GM19463 (cell line): ENCODE results near the gene BAZ1B.
"Not testable (repeated sequence)": the region's sequence is repeated elsewhere in the genome, so short reads cannot be mapped to it uniquely, and the experiment has no call there.

Experiments used
- ATAC-seq: cut with Tn5 transposase; IDR thresholded peaks from one replicate; pipeline ENCODE4 v1.9.1; 2021; ENCODE audit warnings: mild to moderate bottlenecking, moderate library complexity; ENCODE audit not compliant: unreplicated experiment

The BAZ1B gene

DNA sequence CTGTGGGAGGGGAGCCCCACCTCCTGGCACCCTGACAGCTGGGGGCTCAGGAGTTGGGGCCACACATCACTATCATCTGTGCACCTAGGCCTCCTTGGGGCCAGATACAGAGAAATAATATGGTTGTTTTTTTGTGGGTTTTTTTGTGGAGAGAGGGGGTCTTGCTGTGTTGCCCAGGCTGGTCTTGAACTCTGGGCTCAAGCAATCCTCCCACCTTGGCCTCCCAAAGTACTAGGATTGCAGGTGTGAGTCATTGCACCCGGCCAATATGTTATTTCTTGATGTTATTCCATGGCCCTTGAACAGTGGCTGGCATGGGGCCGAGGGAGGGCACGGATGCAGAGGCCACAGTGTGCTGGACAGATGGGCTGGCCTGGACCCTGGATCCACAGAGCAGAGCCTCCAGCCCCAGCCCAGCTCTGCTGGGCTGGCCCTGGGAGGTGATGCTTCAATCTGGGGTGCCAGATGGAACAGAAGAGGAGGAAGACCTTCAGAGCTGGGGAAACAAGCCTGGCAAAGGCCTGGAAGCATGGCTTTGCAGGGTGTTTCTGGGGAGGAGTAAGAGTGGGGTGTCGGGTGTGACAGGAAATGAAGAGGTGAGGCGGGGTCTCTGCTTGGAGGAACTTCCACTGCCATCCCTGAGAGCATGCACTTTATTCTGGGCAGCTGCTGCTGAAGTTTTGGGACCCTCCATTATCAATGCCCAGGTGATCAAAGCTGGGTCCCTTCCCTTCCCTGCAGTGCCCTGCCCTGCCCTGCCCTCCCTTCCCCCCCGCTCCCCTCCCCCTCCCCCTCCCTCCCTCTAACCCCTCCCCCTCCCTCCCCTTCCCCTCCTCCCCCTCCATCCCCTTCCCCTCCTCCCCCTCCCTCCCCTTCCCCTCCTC, 92.2 kb downstream of the BAZ1B start:
- ATAC-seq = no peak

DNA sequence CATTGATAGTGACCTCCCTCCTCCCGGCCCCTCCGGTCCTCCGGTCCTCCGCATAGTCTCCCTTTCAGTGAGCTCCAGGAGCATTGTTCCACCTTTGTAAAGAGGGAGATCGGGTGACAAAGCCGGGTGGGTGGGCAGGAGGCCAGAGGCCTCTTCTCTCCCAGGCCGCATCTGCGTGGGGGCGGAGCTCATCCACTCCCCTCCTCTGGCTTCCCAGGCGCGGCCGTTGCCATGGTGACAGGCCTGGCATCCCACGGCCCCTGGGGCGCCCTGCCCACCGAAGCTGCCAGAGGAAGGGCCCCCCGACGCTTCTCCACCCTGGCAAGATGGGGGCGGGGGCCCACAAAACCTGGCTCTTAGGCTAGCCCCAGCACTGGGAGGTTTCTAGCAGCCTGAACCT, 92.9 kb downstream of the BAZ1B start:
- no peak for ATAC-seq

DNA sequence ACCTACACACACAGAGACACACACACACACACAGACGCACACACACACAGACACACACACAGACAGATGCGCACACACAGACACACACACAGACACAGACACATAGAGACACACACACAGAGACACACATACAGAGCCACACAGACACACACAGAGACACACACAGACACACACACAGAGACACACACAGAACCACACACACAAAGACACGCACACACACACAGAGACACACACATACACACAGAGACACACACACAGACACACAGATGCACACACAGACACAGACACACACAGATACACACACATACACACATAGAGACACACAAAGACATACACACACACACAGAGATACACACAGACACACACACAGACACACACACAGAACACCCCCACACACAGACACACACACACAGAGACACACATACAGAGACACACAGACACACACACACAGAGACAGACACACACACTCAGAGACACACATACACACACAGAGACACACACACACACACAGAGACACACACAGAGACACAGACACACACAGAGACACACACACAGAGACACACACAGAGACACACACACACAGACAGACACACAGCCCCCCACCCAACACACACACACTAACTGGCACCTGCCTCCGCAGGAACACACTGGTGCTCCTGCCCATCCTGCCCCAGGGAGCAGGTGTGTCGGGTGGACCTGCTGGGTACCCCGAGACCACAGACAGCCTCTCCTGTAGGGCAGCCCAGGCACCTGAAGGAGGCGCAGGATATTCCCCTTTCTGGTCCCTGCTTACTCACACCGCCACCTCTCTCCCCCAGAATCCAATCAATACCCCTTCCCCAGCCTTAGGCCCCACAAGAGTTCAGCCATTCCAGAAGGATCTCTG, 93.9 kb downstream of the BAZ1B start:
- no peak for ATAC-seq

DNA sequence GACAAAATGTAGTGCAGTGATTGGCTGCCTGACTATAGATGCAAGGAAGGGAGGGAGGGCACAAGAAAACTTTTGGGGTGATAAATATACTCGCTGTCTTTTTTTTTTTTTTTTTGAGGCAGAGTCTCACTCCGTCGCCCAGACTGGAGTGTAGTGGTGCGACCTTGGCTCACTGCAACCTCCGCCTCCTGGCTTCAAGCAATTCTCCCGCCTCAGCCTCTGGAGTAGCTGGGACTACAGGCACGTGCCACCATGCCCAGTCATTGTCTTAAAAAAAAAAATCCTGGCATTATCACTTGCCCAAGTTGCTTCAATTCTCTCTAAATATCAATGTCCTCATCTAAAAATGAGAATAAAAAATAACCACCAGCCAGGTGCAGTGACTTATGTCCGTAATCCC, 96.1 kb downstream of the BAZ1B start:
- no peak for ATAC-seq

DNA sequence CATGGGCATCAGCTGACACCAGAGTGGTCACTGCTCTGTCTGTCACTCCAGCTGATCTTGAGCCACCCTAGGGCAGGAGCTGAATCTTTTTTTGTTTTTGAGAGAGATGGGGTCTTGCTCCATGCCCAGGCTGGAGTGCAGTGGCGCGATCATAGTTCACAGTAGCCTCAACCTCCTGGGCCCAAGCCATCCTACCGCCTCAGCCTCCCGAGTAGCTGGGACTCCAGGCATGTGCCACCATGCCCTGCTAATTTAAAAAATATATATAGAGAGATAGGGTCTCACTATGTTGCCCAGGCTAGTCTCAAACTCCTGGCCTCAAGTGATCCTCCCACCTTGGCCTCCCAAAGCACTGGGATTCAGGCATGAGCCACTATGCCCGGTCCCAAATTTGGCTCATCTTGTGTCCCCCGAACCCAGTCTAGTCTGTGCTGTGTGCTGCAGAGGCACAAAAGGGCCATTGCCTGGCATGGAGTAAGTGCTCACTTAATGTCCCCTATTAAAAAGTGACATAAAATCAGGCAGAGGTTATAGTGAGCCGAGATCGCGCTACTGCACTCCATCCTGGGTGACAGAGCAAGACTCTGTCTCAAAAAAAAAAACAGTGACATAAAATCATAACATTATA, 96.6 kb downstream of the BAZ1B start:
- no peak for ATAC-seq

DNA sequence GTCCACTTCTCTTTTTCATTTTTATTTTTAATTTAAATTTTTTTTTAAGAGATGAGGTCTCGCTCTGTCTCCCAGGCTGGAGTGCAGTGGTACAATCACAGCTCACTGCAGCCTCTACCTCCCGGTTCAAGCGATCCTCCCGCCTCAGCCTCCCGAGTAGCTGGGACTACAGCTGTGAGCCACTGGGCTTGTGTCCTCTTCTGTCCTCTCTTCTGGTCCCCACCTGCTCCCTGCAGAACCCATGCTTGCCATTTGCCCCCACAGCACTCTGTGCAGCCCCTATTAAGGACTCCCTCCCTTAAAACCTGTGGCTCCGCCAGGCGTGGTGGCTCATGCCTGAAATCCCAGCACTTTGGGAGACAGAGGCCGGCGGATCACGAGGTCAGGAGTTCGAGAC, 97.6 kb downstream of the BAZ1B start:
- ATAC-seq = no peak

DNA sequence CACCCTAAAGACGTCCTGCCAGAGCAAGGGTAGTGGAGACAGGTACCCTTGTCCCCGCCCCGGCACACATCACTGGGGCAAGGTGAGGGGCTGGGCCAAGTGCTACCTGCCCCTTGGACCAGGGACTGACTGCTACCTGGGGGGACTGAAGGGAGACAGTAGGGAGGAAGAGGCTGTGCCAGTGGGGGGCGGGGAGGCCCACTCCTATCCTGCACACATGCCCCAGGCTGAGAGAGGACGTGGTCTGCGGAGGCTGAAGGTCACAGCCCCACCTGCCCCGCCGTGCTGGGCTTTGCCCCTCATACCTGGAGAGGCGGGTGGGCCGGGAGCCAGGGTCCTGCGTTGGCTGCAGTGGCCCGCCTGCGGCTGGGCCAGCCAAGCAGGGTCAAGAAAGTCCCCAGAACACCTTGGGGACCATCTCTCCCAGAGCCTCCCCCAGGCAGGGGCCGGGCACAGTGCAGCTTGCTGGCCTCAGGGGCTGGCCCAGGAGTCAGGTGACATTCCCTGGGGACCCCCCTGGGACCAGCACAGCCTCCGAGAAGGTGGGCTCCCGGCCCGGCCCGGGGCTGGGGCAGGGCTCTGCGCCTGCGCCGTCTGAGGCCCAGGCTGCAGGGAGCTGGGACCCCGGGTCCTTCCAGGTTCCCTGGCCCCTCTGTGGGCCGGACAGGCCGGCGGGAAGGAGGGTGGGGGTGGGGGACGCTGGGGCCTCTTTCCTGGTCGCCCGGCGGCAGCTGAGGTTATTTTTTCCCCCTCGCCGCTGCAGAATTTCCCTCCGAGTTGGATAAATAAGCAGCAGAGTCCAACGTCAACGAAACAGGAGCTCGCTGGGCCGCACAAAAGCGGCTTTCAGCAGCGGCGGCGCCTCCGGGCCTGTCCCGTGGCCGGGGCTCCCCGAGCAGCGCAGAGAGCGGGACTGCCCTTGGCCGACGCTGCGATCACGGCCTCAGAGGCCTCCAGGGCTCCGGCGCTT, 98.3 kb downstream of the BAZ1B start:
- ATAC-seq = peak; percentile 68

DNA sequence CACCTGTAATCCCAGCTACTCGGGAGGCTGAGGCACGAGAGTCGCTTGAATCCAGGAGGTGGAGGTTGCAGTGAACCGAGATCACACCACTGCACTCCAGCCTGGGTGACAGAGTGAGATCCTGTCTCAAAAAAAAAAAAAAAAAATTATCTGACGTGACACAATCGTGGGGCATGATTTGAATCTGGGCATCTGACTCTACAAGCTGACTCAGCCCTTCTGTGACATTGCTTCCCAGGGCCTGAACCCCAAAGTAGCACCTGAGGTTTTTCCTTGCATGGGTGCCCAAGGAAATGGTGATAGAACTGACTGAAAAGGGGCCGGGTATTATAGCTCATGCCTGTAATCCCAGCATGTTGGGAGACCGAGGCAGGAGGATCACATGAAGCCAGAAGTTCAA, 101.5 kb downstream of the BAZ1B start:
- ATAC-seq = not testable (repeated sequence)

DNA sequence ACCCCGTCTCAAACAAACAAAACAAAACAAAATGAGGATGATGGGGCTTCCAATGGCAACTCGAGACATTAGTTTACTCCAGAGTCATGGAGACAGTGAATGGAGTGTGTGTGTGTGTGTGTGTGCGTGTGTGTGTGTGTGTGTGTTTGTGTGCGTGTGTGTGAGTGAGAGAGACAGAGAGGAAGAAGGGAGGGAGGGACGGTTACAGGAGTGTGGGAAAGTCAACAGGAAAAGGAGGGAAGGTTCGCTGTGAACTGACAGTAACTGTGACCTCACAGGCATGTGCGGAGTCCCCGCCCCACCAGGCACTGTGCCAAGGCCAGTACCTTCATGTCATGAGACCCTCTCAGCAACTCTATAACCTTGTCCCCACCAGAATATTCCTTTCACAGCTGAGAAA, 102.1 kb downstream of the BAZ1B start:
- not testable (repeated sequence) for ATAC-seq

DNA sequence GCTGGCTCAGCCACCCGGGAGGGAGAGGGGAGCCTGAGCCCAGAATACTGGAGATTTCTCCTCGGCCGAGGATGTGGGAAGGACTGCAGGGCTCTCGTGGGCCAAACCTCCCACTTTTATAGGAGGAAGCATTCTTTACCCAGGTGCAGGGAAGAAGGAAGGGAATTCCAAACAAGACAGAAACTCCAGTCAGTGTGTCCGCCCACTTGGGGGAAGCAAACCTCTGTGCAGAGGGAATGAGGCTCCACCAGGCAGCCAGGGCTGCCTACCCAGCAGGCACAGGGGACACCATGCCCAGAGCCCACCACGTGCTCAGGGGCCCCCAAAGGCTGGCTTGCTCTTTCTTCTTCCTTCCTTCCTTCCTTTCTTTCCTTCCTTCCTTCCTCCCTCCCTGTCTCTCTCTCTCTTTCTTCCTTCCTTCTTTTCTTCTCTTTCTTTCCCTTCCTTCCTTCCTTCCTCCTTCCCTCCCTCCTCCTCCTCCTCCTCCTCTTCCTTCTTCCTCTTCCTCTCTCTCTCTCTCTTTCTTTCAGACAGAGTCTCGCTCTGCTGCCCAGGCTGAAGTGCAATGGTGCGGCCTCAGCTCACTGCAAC, 103.9 kb downstream of the BAZ1B start:
- ATAC-seq = no peak

DNA sequence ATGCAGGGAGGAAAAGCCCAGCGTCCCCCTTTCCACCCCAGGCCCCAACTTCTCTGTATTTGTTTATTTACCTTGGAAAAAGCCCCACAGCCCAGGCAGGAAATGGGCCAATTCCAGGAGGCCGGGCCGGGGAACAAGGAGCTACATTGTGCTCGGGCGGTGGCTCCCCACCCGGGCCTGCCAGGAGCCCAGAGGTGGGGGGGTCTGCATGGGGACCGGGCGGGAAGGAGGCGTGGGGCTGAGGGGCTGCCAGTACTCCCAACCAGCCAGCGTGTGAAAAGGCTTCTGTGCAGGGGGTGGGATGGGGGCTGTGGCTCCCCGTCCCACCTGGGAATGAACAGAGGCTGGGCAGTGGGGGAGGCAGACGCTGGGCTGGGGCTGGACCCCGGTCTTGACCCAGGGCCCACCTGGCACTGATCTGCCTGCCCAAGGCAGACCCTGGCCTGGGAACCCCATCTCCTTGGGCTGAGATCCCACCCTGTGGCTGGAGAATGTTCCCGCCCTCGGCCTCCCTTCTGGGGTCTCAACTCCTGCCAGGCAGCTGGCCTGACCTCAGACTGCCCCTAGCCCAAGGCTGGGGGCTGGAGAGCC, 111.5 kb downstream of the BAZ1B start:
- ATAC-seq = not testable (repeated sequence)

DNA sequence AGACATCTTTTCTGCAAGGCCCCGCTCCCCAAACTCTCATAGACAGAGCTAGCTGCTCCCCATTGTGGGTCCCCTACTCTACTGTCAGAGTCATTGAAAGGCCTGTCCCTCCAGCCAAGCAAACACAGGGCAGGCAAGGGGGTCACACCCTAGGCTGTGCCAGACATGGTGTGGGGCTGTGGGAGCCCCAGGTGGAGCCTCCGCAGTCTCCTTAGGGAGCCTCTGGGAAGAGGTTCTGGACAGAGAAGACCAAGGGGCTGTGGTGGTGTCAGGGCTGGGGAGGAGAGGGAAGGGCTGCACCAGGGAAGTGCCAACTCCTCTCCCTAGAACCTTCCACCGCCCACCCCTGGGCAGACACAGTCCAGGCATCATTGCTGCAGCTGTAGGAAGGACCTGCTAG, 117.2 kb downstream of the BAZ1B start:
- not testable (repeated sequence) for ATAC-seq

DNA sequence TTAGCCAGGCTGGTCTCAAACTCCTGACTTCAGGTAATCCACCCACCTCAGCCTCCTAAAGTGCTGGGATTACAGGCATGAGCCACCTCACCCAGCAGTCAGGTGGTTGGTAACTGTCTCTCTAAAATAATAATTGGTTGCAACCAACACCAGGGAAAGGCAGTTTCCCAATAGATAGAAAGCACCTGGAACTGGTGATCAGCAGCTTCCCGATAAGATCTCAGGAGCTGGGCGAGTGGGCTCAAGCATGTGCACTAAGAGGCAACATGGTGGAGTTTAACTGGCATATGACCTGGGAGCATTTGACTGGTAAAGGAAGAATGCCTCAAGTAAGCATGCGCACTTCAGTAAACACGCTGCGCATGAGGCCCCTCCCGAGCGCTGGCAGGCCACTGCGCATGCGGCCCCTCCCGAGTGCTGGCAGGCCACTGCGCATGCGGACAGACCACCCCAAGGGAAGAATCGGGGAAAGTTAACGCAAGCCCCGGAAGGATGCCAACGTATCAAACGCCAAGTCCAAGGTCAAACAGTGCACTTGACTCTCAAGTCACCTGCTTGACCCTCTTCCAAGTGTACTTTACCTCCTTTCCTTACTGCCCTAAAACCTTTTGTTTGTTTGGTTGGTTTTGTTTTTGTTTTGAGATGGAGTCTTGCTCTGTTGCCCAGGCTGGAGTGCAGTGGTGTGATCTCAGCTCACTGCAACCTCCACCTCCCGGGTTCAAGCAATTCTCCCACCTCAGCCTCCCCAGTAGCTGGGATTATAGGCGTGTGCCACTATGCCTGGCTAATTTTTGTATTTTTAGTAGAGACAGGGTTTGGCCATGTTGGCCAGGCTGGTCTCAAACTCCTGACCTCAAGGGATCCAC, 122.7 kb downstream of the BAZ1B start:
- not testable (repeated sequence) for ATAC-seq

DNA sequence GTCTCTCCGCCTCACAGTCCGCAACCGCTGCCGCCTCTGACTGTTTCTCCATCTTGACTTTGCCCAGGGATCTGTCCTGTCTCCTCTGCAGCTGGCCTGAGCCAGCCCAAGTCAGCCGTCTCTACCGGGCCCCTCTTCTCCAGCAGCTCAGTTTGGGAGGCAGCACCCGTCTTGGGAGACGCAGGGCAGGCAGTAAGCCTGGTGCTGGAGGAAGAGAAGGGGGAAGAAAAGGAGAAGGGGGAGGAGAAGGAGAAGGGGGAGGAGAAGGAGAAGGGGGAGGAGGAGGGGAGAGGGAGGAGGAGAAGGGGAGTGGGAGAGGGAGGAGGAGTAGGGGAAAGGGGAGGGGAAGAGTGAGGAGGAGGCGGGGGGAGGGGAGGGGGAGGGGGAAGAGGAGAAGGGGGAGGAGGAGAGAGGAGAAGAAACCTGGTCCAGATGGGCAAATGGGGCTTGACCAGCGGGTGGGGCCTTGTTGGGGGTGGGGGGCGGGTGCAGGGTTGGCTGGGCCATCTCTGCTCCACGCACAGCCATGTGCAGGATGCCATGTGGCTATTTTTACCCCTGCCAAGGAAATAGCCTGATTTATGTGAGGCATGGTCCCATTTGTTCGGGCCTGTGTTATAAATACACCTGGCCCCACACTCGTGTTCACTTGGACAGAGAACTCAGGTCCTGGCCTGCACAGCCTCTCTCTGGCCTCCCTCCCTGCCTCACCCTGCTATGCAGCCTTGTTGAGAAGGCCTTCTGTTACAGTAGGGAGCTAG, 124.4 kb downstream of the BAZ1B start:
- no peak for ATAC-seq

DNA sequence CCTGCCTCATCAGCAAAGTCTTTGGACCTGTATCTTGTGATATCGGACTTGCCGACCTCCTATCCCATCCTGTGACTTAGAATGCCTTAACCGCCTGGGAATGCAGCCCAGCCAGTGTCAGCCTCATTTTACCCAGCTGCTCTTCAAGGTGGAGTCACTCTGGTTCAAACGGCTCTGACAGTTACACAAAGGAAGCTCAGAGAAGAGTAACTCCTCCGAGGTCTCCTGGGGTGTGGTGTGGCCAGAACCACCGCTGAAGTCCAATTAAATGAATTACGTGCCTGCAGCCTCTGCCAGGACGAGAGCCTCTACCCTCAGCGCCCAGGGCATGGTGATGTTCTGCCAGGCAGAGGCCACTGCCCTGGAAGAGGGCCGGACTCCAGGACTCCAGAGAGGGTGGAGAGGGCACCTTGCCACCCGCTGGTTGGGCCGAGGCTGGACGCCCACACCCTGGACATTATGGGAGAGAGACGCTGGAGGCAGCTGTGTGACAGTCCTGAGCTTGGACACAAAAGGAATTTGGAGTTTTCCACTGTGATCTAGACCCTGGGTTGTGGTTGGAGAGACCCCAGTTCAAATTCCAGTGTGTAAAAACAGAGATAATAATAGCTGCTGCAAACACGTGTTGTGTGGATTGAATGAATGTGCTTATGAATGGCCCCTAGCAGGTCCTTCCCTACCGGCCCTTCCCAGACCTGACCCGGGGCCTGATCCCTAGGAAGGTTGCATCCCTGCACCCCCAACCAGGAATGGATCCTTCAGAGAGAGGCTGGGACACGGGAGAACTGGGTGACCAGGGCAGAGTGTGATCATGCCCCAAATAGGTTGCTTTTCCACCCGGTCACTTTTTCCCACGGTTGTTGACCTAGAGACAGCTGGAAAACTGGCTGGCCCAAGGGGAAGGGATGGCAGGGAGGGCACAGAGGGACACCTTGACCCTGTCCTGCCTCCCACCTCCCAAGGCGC, 126.3 kb downstream of the BAZ1B start:
- ATAC-seq = no peak

DNA sequence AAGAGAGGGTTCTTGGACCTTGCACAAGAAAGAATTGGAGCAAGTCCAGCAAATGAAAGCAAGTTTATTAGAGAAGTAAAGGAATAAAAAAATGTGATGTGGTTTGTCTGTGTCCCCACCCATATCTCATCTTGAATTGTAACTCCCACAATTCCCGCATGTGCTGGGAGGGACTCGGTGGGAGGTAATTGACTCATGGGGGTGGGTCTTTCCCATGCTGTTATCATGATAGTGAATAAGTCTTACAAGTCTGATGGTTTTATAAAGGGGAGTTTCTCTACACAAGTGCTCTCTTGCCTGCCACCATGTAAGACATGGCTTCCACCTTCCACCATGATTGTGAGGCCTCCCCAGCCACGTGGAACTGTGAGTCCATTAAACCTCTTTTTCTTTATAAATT, 127.7 kb downstream of the BAZ1B start:
- ATAC-seq = no peak

DNA sequence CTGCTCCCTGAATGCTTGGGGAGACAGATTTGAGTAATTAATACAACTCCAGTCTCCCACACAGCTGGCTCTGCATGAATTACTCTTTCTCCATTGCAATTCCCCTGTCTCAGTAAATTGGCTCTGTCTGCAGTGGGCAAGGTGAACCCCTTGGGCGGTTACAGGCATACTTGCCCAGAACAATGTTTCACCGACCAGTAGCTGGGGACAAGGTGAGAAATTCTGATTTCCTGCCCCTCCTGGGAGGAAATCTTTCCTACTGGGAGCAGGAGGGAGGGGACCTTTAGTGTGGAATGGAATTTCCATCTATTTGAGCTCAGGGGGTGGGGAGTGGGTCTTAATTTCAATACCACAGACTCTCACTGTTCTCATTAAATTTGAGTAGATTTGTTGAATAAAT, 130.7 kb downstream of the BAZ1B start:
- no peak for ATAC-seq
